Measurements from ENCODE around the gene ANKIB1.
"Not testable (repeated sequence)": the region's sequence is repeated elsewhere in the genome, so short reads cannot be mapped to it uniquely, and the experiment has no call there.

ANKIB1 gene

GRCh38 chr7:92397542-92397941, 151.8 kb downstream of the ANKIB1 start:
- Histone ChIP-seq H3K4me3 (no peak overlapping the region), H3K27ac (no peak overlapping the region)
- no peak for TF ChIP-seq CTCF (IDR thresholded peaks at IDR 0.05)
- no peak for DNase-seq (ENCODE audit: low spot score)

DNA sequence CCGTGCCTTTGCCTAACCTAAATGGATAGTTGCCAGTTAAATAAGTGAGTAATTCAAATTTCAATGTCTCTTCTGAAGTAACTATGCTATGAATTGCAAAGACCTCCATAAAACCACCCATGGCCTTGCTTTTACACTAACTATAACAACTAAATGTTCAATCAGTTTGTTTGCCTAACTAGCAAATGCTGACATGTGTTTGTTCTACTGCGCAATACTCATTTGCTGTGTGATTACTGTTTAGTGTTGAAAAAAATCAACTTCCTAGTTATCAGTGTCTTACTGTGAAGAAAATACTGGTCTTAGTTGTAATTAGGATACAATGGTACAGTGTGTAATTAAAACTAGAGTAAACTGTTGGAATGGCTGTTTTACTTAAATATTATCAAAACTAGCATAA, 154.2 kb downstream of the ANKIB1 start:
- Histone ChIP-seq H3K4me3 (no peak overlapping the region), H3K27ac (no peak overlapping the region)
- no peak for TF ChIP-seq CTCF (IDR thresholded peaks at IDR 0.05)
- DNase-seq (ENCODE audit: low spot score) = no peak

- Histone ChIP-seq H3K27ac (no peak overlapping the region), H3K4me3 (no peak overlapping the region)
- TF ChIP-seq CTCF (IDR thresholded peaks at IDR 0.05) = no peak
- no peak for DNase-seq (ENCODE audit: low spot score)
Observed at GRCh38 chr7:92402920-92403759, 157.4 kb downstream of the ANKIB1 start.

DNA sequence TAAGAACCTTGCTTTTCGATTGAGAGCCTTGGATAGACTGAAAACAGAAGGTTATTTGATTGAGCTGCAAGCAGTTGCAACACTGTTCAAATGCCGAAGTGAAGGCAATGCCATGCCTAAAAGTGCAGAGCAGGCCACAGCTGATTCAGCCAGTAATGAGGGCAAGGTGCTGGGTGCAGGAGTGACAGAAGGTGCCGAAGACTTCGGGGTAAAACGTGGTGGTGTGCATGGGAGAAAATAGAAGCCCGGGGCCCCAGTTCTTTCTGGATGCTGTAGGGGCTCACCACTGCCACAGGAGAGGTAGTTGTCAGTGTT, 157.9 kb downstream of the ANKIB1 start:
- Histone ChIP-seq H3K27ac (no peak overlapping the region), H3K4me3 (no peak overlapping the region)
- no peak for DNase-seq (ENCODE audit: low spot score)
- TF ChIP-seq CTCF (IDR thresholded peaks at IDR 0.05) = no peak

GRCh38 chr7:92404170-92404614, 158.4 kb downstream of the ANKIB1 start:
- no peak for TF ChIP-seq CTCF (IDR thresholded peaks at IDR 0.05)

GRCh38 chr7:92409357-92409756, 163.6 kb downstream of the ANKIB1 start:
- Histone ChIP-seq H3K4me3 (no peak overlapping the region), H3K27ac (no peak overlapping the region)
- TF ChIP-seq CTCF (IDR thresholded peaks at IDR 0.05) = no peak
- DNase-seq (ENCODE audit: low spot score) = no peak

More at GRCh38 chr7:92404170-92404614, 158.4 kb downstream of the ANKIB1 start:
- Histone ChIP-seq H3K4me3 (no peak overlapping the region), H3K27ac (no peak overlapping the region)
- DNase-seq (ENCODE audit: low spot score) = no peak

DNA sequence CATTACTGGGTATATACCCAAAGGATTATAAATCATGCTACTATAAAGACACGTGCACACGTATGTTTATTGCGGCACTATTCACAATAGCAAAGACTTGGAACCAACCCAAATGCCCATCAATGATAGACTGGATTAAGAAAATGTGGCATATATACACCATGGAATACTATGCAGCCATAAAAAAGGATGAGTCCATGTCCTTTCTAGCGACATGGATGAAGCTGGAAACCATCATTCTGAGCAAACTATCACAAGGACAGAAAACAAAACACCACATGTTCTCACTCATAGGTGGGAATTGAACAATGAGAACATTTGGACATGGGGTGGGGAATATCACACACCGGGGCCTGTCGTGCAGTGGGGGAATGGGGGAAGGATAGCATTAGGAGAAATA, 164.4 kb downstream of the ANKIB1 start:
- not testable (repeated sequence) for H3K4me3 ChIP-seq; DNase-seq (ENCODE audit: low spot score); H3K27ac ChIP-seq
